HG02642 (cell line): ENCODE measurements around the gene GALR1.
"Not testable (repeated sequence)": the region's sequence is repeated elsewhere in the genome, so short reads cannot be mapped to it uniquely, and the experiment has no call there.

Experiments used
- ATAC-seq: cut with Tn5 transposase; IDR thresholded peaks from one replicate; pipeline ENCODE4 v1.9.1; 2021; ENCODE audit warnings: mild to moderate bottlenecking; ENCODE audit not compliant: unreplicated experiment, poor library complexity

The GALR1 gene

DNA sequence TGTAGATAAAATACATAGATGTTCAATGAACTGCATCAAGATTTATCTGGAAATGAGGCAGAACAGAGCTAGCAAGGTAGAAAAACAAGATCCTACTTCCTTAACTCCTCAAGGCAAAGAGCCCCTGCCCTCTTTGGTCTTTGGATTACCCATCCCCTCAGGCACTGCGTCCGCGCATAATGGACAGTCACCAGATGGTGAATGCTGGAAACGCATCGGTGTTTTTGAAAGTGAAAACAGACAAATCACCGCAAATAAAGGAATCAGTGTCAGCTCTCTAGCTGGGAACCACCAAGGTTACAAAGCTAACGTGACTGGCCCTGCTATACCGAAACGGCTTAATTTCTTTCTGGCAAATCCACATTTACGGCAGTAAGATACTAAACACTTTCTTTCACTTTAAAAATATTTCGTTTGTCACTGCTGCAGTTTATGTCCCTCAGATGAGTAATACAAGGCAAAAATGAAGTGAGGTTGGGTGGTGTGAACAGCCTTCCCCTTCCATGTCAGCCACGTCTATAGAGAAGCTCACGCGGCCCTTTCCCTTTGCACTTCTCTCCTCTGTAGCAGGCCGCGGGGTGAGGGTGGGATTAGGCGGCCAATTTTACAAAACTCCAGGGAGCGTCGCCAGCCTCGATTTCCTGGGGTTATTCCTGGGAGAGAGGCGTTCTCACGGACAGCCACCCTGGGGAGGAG lies 627 bp upstream of the GALR1 start:
- no peak for ATAC-seq

DNA sequence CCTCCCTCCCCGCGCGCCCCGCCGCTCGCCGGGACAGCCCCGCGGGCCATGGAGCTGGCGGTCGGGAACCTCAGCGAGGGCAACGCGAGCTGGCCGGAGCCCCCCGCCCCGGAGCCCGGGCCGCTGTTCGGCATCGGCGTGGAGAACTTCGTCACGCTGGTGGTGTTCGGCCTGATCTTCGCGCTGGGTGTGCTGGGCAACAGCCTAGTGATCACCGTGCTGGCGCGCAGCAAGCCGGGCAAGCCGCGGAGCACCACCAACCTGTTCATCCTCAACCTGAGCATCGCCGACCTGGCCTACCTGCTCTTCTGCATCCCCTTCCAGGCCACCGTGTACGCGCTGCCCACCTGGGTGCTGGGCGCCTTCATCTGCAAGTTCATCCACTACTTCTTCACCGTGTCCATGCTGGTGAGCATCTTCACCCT lies 865 bp downstream of the GALR1 start:
- ATAC-seq = no peak

DNA sequence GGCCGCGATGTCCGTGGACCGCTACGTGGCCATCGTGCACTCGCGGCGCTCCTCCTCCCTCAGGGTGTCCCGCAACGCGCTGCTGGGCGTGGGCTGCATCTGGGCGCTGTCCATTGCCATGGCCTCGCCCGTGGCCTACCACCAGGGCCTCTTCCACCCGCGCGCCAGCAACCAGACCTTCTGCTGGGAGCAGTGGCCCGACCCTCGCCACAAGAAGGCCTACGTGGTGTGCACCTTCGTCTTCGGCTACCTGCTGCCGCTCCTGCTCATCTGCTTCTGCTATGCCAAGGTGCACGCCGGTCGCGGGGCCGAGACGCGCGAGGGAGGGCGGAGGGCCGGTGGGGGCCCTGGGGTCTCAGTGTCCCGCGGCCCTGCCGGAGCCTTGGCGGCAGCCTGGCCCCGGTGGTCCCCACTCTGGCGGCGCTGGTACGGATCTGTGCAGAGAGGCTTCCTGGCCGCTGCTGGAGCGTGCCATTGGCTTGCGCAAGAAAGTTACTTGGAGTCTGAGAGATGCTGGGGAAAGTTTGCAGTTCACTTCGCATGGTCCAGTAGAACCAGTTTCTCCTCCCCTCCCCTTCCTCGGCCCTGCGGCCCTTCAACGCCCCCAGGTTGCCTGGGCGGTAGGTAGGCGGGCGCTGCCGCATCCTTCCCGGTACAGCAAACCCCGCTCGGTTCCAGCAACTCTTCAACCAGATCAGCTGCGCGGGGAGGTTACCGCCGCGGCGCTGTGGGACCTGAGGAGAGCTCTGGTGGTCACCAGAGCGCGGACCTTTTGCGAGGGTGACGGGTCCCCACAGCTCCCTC lies 1.5 kb downstream of the GALR1 start:
- ATAC-seq = no peak

DNA sequence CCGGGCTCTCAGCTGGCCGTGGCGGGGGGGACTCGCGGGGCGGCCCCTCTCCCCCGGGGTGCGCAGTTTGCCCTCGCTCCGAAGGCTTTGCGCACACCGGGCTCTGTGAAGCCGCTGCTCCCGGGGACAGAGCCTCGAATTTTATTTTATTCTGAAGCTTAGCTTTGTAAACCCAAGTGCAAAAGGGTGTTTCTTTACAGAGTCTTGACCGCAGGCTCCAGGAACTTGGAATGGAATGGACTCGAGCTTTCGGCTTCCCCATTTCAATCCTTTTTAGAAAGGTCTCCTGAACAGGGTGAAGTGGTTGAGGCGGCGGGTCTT lies 2.0 kb downstream of the GALR1 start:
- no peak for ATAC-seq

DNA sequence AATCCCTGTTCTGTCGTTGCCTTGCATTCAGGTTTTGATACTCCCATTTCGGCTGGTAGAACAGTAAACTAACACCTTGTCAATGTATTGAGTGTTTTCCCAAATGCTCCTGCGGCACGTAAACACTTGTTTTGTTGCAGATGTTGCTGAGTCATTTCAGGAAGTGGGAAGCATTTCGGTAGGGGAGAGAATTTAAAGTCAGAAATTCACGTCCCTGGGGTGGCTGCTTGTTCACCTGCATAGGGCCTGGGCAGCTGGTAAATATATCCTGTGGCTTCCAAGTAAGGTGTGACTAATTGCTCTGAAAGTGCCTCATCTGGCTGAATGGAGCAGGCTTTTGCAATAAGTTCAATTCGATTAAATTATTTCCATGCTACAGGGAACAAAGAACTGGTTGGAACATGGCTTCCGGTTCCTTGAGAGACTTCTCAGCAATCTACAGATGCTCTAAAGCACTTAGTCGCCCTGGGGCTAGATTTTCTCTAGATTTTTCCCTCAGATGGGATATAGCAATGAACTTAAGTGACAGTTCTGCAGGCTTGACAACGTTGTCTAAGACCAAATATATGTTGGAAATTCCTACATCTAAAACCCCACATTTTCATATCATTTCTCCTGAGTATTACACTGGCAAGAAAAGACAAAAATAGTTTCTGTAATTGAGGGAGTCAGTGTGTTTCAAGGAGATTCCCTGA lies 5.2 kb downstream of the GALR1 start:
- no peak for ATAC-seq

DNA sequence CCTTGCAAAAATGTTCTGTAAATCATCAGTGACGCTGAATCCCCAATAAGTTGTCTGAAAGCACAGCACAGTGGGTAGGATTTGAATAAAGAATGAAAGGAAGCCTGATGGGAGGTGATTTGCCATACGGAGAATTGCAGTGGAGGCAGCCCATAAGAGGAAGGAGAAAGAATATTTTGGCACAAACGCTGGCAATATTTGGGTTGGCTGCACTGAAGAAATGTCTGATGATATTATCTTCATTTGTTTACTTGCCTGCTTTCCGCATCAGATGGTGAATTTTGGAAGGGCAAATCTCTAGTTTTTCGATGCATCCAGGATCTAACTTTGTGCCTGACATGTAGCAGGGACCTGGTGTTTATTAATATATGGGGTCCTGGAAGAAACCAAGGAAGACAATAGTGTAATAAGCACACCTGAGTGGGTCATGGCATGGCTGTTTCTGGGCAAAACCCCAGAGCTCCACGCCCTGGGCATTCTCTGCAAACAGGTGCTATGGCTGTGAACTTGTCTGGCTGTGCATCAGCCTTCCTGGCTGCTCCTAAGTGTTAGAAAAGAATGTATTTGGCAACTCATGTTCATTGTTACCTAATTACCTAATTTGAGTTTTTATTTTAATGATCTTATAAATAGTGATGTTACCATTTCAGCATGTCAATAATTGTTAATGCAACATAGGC lies 5.9 kb downstream of the GALR1 start:
- no peak for ATAC-seq

DNA sequence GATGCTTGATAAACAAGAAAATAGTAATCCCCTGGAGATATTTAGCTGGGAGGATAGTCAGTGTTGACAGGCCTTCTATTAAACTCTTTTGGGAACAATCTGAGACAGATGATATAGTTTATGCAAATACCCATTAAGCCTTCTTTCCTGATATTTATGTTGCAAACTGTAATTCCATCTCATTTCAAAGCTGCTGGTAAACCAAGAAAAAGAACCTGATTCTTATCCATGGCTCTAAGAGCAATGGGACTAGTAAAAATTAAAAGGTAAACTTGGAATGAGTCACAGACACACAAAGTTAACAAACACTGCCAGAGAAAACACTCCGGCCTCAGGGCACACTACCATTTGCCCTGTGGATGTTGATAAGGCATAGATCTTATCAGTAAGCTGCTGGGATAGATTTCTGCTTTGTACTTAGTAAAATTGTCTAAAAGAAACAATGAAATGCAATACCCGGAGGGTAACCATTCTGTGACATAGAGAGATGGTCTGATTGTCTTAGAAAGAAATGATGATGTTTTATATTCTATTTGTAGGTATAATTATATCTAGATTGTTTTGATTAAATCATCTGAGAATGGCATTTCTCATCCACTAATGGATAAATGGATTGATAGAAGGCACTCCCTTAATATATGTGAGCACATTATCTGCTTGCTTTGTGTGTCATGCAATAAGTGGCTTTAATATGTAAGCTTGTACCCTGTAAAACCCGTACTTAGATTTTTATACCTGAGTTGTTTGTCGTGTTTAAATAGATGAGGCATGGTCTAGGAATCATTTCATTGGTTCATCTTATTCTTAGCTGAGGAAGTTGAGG lies 13.2 kb downstream of the GALR1 start:
- ATAC-seq = no peak

DNA sequence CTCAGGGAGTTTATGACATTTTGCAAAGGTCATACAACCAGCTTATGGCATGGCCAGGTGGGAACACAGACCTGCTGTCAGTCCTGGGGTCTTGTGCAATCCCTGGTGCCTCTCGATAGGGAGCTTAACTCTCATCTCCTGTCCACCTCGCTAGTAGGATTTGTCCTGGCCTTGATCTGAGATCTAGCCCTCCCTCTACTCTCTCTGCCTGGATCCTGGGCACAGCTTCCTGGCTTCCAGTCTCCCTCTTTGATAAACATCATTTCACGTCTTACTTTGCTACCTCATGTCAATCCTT lies 13.8 kb downstream of the GALR1 start:
- ATAC-seq = no peak

DNA sequence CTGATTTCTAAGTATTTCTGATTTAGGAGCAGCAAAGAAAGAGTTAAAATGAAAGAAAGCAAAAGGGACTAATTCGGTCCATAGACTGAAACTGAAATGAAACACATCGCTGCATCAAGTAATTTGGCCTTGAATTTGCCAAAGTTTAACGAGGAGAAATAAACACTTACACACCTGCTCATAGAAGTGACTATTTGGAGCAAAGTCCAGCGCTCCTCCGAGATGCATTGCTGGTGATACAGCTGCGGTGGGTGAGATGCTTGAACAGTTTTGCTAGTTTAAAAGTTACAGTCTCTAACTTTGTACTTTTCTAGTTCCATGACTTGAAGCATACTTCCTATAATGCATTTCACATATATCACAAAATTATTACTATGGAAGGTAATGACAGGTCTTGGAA lies 18.3 kb downstream of the GALR1 start:
- no peak for ATAC-seq

DNA sequence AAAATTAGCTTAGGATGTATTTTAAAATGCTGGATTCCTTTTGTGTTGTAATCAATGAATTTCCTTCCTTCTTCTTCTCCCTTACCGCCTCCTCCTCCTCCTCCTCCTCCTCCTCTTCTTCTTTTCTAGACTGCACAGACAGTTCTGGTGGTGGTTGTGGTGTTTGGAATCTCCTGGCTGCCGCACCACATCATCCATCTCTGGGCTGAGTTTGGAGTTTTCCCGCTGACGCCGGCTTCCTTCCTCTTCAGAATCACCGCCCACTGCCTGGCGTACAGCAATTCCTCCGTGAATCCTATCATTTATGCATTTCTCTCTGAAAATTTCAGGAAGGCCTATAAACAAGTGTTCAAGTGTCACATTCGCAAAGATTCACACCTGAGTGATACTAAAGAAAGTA lies 18.8 kb downstream of the GALR1 start:
- ATAC-seq = no peak

DNA sequence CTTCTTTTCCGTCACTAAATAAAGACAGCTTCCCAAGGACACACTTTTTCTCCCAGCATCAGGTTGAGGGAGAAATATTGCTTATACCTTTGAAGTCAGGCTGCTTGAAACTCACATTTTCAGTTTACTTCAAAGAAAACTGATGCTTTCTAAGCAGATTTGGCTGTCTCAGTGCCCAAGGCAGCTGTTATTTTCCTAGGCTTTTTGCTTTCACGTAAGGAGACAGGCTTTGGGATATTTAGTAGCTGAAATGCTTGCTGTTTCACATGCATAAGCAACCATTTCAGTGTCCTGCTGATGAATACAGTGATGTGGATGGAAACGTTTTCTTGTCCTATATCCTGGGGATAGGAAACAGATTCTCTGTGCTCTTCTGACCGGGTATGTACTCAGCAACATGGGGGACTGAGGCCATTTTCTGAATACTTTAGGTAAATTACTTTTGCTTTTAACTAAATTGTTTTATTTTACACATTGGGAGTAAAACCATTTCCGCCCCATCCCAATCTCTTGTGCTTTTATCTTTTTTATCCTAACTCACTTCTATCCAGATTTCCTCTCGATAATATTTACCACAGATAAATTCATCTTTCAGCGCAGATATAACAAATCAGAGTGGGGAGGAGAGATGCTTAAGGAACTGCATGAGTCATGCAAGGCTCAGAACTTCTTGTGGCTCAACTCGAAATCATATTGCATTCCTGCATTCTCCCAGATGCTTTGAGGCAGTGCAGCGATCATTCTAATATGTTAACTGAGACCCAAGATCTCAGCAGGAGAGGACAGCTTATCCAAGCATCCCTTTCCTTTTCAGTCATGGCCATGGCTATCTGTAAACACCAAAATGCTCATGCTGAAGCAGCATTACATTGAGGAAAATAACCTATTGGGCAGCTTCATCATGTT lies 22.2 kb downstream of the GALR1 start:
- no peak for ATAC-seq

DNA sequence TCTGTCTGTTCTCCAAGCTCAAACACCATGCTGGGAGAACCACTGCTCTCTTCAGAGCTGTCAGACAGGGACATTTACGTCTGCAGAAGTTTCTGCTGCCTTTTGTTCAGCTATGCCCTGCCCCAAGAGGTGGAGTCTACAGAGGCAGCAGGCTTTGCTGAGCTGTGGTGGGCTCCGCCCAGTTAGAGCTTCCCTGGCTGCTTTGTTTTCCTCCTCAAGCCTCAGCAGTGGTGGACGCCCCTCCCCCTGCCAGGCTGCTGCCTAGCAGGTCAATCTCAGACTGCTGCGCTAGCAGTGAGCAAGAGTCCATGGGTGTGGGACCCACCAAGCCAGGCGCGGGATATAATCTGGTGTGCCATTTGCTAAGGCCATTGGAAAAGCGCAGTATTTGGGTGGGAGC lies 41.2 kb downstream of the GALR1 start:
- ATAC-seq = not testable (repeated sequence)

DNA sequence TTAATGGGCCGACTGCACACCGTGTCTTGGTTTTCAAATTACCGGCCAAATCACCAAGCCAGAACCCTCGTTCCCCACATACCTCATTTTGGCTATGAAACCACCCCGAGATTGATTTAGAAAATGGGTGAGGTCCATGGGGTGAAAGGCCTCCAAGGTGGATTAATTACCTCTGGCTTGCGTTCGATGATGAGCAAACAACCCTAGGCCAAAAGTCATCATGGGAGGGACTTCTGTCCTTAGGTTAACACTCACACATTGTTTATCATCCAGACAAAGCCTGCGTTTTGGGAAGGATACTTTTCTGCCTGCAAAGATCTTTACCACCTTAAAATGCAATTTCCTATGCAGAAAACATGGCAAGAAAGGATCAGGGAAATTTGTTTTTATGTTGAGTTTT lies 48.5 kb downstream of the GALR1 start:
- ATAC-seq = no peak

DNA sequence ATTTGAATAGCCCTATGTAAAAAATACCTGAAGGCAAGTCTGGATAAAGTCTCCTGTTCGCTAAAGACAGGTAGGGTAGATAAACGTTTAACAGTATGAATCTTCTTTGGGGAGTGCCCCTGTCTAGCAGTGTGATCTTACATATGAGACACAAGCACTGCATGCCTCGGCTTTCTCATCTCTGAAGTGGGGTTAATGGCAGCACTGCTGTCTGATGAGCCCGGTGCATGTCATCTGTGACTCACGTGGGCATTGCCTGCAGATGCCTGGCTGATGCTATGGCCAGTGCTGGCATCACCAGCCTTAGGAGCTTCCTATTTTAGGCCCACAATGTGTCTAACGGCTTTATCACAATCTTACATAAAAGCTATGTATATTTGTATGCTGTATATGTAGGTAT lies 50.1 kb downstream of the GALR1 start:
- no peak for ATAC-seq

DNA sequence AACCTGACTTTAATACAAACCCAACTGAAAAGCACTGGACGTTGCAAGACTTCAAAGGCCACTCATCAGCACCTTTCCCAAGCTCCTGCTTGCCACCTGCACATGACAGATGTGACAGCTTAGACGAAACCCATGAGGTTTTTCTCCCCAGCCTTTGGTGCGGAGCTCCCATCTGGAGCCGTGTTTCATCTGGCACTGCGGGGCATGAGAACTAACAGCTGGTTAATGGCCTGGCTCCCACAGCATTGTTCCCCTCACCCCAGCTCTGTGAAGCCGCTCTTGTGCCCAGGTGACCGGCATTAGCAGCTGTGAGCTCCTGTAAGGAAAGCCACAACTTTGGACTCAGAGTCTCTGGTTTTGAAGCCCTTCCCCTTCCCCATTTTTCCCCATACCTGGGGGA lies 50.9 kb downstream of the GALR1 start:
- no peak for ATAC-seq

DNA sequence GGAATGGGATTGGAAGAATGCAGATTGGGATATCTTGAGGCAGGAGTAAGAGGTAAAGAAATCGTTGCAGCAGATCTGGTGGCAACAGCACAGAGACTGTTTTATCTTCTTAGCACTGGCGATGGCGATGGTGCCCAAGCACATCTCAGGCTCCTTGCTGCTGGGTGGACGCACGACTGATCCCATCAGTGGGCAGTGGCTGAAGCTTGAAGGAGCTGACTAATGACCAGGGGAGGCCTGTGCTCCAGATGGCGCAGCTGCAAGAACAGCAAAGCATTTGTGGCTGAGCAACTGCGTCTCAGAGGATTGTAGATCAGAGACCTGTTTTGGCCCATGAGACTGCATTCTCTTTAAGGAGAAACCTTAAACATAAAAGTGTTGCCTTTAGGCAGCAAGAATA lies 54.6 kb downstream of the GALR1 start:
- ATAC-seq = no peak

DNA sequence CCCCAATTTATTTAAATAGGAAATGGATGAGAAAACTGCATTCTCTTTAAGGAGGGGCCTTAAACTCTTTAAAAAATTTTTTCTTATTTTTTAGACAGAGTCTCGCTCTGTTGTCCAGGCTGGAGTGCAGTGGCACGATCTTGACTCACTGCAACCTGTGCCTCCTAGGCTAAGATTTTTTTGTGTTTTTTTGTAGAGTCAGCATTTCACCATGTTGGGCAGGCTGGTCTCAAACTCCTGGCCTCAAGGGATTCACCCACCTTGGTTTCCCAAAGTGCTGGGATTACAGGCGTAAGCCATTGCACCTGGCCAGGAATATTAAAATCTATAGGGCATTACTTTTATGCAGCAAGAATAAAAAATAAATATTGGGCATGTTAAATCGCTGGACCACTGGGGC lies 56.0 kb downstream of the GALR1 start:
- no peak for ATAC-seq

DNA sequence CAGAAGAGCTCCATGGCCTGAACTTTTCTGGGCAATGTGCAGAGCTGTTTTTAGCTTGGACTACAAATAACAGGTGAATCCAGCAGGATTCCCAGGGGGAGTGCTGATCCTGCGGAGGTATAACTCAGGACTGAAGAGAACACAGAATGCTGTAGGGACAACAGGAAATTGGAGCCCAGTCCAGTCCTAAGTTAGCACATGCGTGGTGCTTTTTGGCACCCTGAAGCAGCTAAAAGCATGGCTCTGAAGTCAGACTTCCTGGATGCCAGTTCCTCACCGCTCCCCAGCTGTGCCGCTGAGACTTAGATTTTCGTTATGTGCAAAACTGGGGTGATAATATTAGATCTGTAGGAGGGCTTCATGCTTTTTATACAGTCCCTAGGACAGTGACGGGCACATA lies 58.6 kb downstream of the GALR1 start:
- ATAC-seq = no peak

DNA sequence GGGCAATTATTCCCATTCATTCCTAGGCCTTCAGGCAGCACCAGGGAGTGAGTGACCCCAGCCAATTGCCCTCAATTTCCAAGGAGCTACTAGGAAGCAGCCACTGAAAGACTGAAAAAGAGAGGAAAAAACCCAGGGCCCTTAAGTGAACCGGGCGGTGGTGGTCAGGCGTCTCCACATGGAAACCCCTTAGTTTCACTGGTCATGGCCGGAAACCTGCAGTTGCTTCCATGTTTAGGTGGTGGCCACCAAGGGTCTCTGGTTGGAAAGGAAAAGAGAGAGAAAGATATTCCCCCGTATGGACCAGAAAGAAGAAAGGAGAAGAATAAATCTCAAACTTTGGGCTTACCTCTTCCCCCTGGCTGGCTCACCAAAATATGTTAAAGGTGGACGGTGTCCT lies 64.9 kb downstream of the GALR1 start:
- ATAC-seq = no peak
